ENCODE results near the gene TLE4. TPM values are rescaled to one million over a fixed set of nuclear protein-coding genes. Genes with fewer than 3 reads are reported as not detected.

Gene TLE4
- total and polyA plus RNA-seq, 2 experiments from 2014 or later: 45.8 to 72.9 TPM

- Histone ChIP-seq H3K36me3 (ENCODE audit: insufficient read depth) (no peaks in the 10 kb centered on the region), H4K20me1 (replicated peaks; ENCODE audit: insufficient read depth) (no peaks in the 10 kb centered on the region), H3K27ac (ENCODE audit: low read depth) (no peak overlapping the region), H3K9me2 (ENCODE audit: insufficient read depth) (peaks cover 17% of the 10 kb centered on the region), H3K27me3 (ENCODE audit: insufficient read depth) (no peaks in the 10 kb centered on the region), H3K79me2 (replicated peaks; ENCODE audit: insufficient read depth) (no peaks in the 10 kb centered on the region), H3F3A (replicated peaks; ENCODE audit: low read depth) (no peaks in the 10 kb centered on the region), H3K4me2 (no peak overlapping the region), H2AFZ (no peak overlapping the region), H3K4me1 (ENCODE audit: insufficient read depth) (no peaks in the 10 kb centered on the region), H3K4me3 (no peak overlapping the region)
- Mint-ChIP-seq H3K36me3 (ENCODE audit: low read depth) (peaks cover 10% of the 10 kb centered on the region; the same call in 2 of the 3 replicates), H3K4me1 (no peaks in the 10 kb centered on the region), H3K27me3 (ENCODE audit: insufficient read depth, low read depth, poor library complexity) (peaks cover 1% of the 10 kb centered on the region), H3K9me3 (peaks cover 13% of the 10 kb centered on the region), H3K27ac (no peak overlapping the region), H3K4me3 (no peak overlapping the region)
- DNase-seq (ENCODE audit: low spot score) (no peak), ATAC-seq (no peak)
- TF ChIP-seq CREB1 (CRISPR knock-in tag; IDR thresholded peaks at IDR 0.05; ENCODE audit: low read depth) (no peak), ZNF462 (CRISPR knock-in tag; IDR thresholded peaks at IDR 0.05) (no peak), REST (IDR thresholded peaks at IDR 0.05; ENCODE audit: unreplicated experiment) (no peak), ZNF331 (CRISPR knock-in tag; IDR thresholded peaks at IDR 0.05; ENCODE audit: low read depth) (no peak), EZH2 (IDR thresholded peaks at IDR 0.05; ENCODE audit: low read depth, unreplicated experiment) (no peak), POLR2AphosphoS5 (IDR thresholded peaks at IDR 0.05; ENCODE audit: low read depth) (no peak), CTCF (conservative IDR thresholded peaks at IDR 0.05; ENCODE audit: low read depth in 2 of 2) (no peak), NANOG (IDR thresholded peaks at IDR 0.05; ENCODE audit: borderline replicate concordance) (no peak), ZNF114 (CRISPR knock-in tag; IDR thresholded peaks at IDR 0.05) (no peak)
These were observed 185.3 kb downstream of the TLE4 start for GRCh38 chr9:79757074-79757473.

All from GM23338 (cell line).